ENCODE data around the gene MSI2.

MSI2 gene

DNA sequence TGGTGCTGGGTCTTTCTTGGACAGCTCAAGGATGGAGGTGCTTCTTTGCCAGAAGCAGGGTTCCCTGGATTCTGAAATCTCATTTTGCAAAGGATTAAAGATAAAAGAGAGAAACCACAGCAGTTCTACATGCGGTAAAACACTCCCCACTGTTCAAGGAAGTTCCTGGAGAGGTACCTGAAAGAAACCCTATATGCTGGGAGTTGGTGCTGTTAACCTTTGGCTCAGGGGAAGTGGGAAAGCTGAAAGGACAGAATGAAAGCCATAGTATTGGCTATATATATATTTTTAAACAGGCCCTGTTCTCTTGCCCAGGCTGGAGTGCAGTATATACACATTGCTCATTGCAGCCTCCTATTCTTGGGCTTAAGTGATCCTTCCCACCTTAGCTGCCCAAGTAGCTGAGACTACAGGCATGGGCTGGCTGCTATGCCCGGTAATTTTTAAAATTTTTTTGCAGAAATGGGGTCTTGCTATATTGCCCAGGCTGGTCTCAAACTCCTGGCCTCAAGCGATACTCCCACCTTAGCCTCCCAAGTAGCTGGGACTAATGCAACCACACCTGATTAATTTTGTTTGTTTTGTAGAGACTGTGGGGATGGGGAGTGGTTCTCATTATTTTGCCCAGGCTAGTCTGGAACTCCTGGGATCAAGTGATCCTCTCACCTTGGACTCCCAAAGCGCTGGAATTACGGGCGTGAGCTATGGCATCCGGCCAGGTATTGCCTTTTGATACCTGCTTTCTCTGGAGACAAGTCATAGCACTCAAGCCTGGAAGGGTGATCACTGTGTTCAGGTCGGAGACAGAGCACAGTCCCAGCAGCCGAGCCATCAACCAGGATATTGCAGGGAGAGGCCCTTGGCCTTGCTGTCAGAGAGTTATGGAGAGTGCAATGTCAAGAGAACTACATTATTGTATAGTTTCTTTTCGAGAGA, 55.2 kb downstream of the MSI2 start:
- H3K4me3 ChIP-seq (ENCODE audit: low read depth in 1 of 2, low read length in 2 of 2): no peak overlapping the region
- H3K4me1 ChIP-seq (ENCODE audit: control insufficient read depth in 1 of 2, insufficient read depth in 2 of 2, low read length in 2 of 2): no peaks in the 10 kb centered on the region
- H3K27ac ChIP-seq (ENCODE audit: low read length): no peak overlapping the region
- H3K36me3 ChIP-seq (ENCODE audit: control insufficient read depth in 1 of 2, insufficient read depth in 2 of 2, low read length in 2 of 2): no peaks in the 10 kb centered on the region
- H3K9me3 ChIP-seq (ENCODE audit: control insufficient read depth in 1 of 2, low read length in 2 of 2): no peaks in the 10 kb centered on the region
- no peaks in the 10 kb centered on the region for H3K27me3 ChIP-seq (ENCODE audit: low read depth, low read length)

- no peaks in the 10 kb centered on the region for H3K27me3 ChIP-seq (ENCODE audit: low read depth, low read length)
- no peak overlapping the region for H3K4me3 ChIP-seq (ENCODE audit: low read depth in 1 of 2, low read length in 2 of 2)
- H3K27ac ChIP-seq (ENCODE audit: low read length): no peak overlapping the region
- H3K4me1 ChIP-seq (ENCODE audit: control insufficient read depth in 1 of 2, insufficient read depth in 2 of 2, low read length in 2 of 2): no peaks in the 10 kb centered on the region
- no peaks in the 10 kb centered on the region for H3K36me3 ChIP-seq (ENCODE audit: control insufficient read depth in 1 of 2, insufficient read depth in 2 of 2, low read length in 2 of 2)
- no peaks in the 10 kb centered on the region for H3K9me3 ChIP-seq (ENCODE audit: control insufficient read depth in 1 of 2, low read length in 2 of 2)
Measured at GRCh38 chr17:57312242-57312641, 55.9 kb downstream of the MSI2 start.

GRCh38 chr17:57313097-57313835, 56.9 kb downstream of the MSI2 start:
- H3K36me3 ChIP-seq (ENCODE audit: control insufficient read depth in 1 of 2, insufficient read depth in 2 of 2, low read length in 2 of 2): no peaks in the 10 kb centered on the region
- no peak overlapping the region for H3K4me3 ChIP-seq (ENCODE audit: low read depth in 1 of 2, low read length in 2 of 2)
- H3K27me3 ChIP-seq (ENCODE audit: low read depth, low read length): no peaks in the 10 kb centered on the region
- no peak overlapping the region for H3K27ac ChIP-seq (ENCODE audit: low read length)
- no peaks in the 10 kb centered on the region for H3K4me1 ChIP-seq (ENCODE audit: control insufficient read depth in 1 of 2, insufficient read depth in 2 of 2, low read length in 2 of 2)
- H3K9me3 ChIP-seq (ENCODE audit: control insufficient read depth in 1 of 2, low read length in 2 of 2): no peaks in the 10 kb centered on the region

GRCh38 chr17:57315061-57316015, 59.0 kb downstream of the MSI2 start:
- Histone ChIP-seq H3K4me3 (ENCODE audit: low read depth in 1 of 2, low read length in 2 of 2) (no peak overlapping the region), H3K9me3 (ENCODE audit: control insufficient read depth in 1 of 2, low read length in 2 of 2) (no peaks in the 10 kb centered on the region), H3K27me3 (ENCODE audit: low read depth, low read length) (no peaks in the 10 kb centered on the region), H3K36me3 (ENCODE audit: control insufficient read depth in 1 of 2, insufficient read depth in 2 of 2, low read length in 2 of 2) (no peaks in the 10 kb centered on the region), H3K4me1 (ENCODE audit: control insufficient read depth in 1 of 2, insufficient read depth in 2 of 2, low read length in 2 of 2) (no peaks in the 10 kb centered on the region), H3K27ac (ENCODE audit: low read length) (no peak overlapping the region)

- Histone ChIP-seq H3K4me1 (ENCODE audit: control insufficient read depth in 1 of 2, insufficient read depth in 2 of 2, low read length in 2 of 2) (no peaks in the 10 kb centered on the region), H3K27ac (ENCODE audit: low read length) (no peak overlapping the region), H3K4me3 (ENCODE audit: low read depth in 1 of 2, low read length in 2 of 2) (no peak overlapping the region), H3K9me3 (ENCODE audit: control insufficient read depth in 1 of 2, low read length in 2 of 2) (no peaks in the 10 kb centered on the region), H3K27me3 (ENCODE audit: low read depth, low read length) (no peaks in the 10 kb centered on the region), H3K36me3 (ENCODE audit: control insufficient read depth in 1 of 2, insufficient read depth in 2 of 2, low read length in 2 of 2) (no peaks in the 10 kb centered on the region)
Measured at GRCh38 chr17:57316361-57316760, 60.0 kb downstream of the MSI2 start.

- Histone ChIP-seq H3K36me3 (ENCODE audit: control insufficient read depth in 1 of 2, insufficient read depth in 2 of 2, low read length in 2 of 2) (no peaks in the 10 kb centered on the region), H3K4me3 (ENCODE audit: low read depth in 1 of 2, low read length in 2 of 2) (no peak overlapping the region)
Measured at GRCh38 chr17:57317079-57317478, 60.8 kb downstream of the MSI2 start.

DNA sequence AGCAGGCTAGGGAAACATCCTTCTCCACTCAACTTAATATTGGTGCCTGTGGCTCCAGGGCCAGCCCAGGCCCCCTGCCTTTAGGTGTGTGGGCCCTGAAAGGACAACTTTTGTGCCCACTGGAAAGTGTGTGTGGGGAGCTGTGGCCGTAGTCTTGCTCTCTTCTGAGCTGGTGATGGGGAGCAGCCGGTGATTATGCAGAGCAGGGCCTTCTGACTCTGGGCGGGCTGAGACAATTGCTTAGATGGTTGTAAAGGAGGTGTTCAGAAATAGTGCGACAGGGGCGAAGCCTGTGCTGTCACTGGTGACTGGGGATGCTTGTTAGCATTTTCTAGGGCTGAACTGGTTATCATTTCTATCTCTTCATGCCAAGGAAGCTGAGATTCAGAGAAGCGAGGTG, 62.6 kb downstream of the MSI2 start:
- no peak overlapping the region for H3K27ac ChIP-seq (ENCODE audit: low read length)
- H3K27me3 ChIP-seq (ENCODE audit: low read depth, low read length): no peaks in the 10 kb centered on the region
- H3K36me3 ChIP-seq (ENCODE audit: control insufficient read depth in 1 of 2, insufficient read depth in 2 of 2, low read length in 2 of 2): no peaks in the 10 kb centered on the region
- H3K4me3 ChIP-seq (ENCODE audit: low read depth in 1 of 2, low read length in 2 of 2): no peak overlapping the region
- H3K9me3 ChIP-seq (ENCODE audit: control insufficient read depth in 1 of 2, low read length in 2 of 2): no peaks in the 10 kb centered on the region
- H3K4me1 ChIP-seq (ENCODE audit: control insufficient read depth in 1 of 2, insufficient read depth in 2 of 2, low read length in 2 of 2): peaks cover 0 to 5% of the 10 kb centered on the region in 2 donors

More at GRCh38 chr17:57317079-57317478, 60.8 kb downstream of the MSI2 start:
- H3K4me1 ChIP-seq (ENCODE audit: control insufficient read depth in 1 of 2, insufficient read depth in 2 of 2, low read length in 2 of 2): peaks cover 0 to 3% of the 10 kb centered on the region in 2 donors
- H3K27ac ChIP-seq (ENCODE audit: low read length): no peak overlapping the region
- no peaks in the 10 kb centered on the region for H3K27me3 ChIP-seq (ENCODE audit: low read depth, low read length)
- H3K9me3 ChIP-seq (ENCODE audit: control insufficient read depth in 1 of 2, low read length in 2 of 2): no peaks in the 10 kb centered on the region

GRCh38 chr17:57319806-57320205, 63.5 kb downstream of the MSI2 start:
- no peaks in the 10 kb centered on the region for H3K27me3 ChIP-seq (ENCODE audit: low read depth, low read length)
- H3K4me1 ChIP-seq (ENCODE audit: control insufficient read depth in 1 of 2, insufficient read depth in 2 of 2, low read length in 2 of 2): peaks cover 0 to 5% of the 10 kb centered on the region in 2 donors
- H3K9me3 ChIP-seq (ENCODE audit: control insufficient read depth in 1 of 2, low read length in 2 of 2): no peaks in the 10 kb centered on the region
- peaks cover 0 to 2% of the 10 kb centered on the region in 2 donors for H3K36me3 ChIP-seq (ENCODE audit: control insufficient read depth in 1 of 2, insufficient read depth in 2 of 2, low read length in 2 of 2)
- no peak overlapping the region for H3K27ac ChIP-seq (ENCODE audit: low read length)
- H3K4me3 ChIP-seq (ENCODE audit: low read depth in 1 of 2, low read length in 2 of 2): no peak overlapping the region

DNA sequence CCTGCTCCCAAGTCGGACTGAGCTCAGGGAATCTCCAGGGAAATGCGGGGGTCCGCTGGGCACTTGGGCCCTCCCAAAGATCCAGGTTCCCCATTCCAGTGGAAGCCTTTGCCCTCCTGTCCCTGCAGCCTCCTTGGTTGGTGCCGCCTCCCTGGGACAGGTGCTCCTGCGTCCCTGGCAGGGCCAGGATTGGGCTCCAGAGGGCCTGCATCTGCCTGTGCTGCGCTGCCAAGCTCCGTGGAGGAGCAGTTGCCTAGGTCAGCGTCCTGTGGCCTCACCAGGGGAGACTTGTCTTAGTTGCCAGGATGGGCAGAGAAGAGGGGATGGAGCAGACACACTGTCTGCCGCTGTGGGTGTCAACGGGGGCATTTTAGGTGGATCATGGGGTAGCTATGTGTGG, 67.1 kb downstream of the MSI2 start:
- Histone ChIP-seq H3K4me3 (ENCODE audit: low read depth in 1 of 2, low read length in 2 of 2) (no peak overlapping the region), H3K27me3 (ENCODE audit: low read depth, low read length) (no peaks in the 10 kb centered on the region), H3K27ac (ENCODE audit: low read length) (no peak overlapping the region), H3K36me3 (ENCODE audit: control insufficient read depth in 1 of 2, insufficient read depth in 2 of 2, low read length in 2 of 2) (peaks cover 0 to 2% of the 10 kb centered on the region in 2 donors), H3K9me3 (ENCODE audit: control insufficient read depth in 1 of 2, low read length in 2 of 2) (no peaks in the 10 kb centered on the region), H3K4me1 (ENCODE audit: control insufficient read depth in 1 of 2, insufficient read depth in 2 of 2, low read length in 2 of 2) (peaks cover 0 to 5% of the 10 kb centered on the region in 2 donors)

DNA sequence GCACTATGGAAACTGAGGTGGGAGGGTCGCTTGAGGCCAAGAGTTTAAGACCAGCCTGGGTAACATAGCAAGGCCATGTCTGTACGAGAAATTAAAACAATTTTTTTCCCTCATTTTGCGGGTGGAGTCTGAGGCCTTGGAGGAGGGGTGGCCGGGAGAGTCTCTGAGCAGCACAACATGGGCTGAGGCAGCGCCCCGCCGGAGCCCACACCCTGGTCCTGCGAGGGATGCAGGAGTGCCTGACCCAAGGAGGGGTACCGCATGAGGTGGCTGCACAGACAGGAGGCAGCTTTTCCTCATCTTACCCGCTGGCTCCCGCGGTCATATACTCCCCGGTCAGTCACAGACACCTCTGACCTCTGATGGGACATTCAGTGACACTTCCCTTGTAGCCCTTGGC, 67.7 kb downstream of the MSI2 start:
- Histone ChIP-seq H3K36me3 (ENCODE audit: control insufficient read depth in 1 of 2, insufficient read depth in 2 of 2, low read length in 2 of 2) (peaks cover 0 to 2% of the 10 kb centered on the region in 2 donors), H3K4me1 (ENCODE audit: control insufficient read depth in 1 of 2, insufficient read depth in 2 of 2, low read length in 2 of 2) (peaks cover 0 to 5% of the 10 kb centered on the region in 2 donors), H3K27me3 (ENCODE audit: low read depth, low read length) (no peaks in the 10 kb centered on the region), H3K4me3 (ENCODE audit: low read depth in 1 of 2, low read length in 2 of 2) (no peak overlapping the region), H3K9me3 (ENCODE audit: control insufficient read depth in 1 of 2, low read length in 2 of 2) (no peaks in the 10 kb centered on the region), H3K27ac (ENCODE audit: low read length) (no peak overlapping the region)

Data from muscle layer of duodenum (tissue), 2 donors.